Hepatocyte (in vitro differentiated cells): ENCODE results near the gene CTNNA3.

Experiments
- CTCF ChIP-seq: fragments of 200-600 bp; sonication (generic); IDR thresholded peaks from 2 replicates; pipeline ENCODE4 v1.5.1; 2016; ENCODE audit warnings: antibody characterized with exemption, mild to moderate bottlenecking; ENCODE audit not compliant: poor library complexity
- EZH2 ChIP-seq: fragments of 200-600 bp; sonication (generic); IDR thresholded peaks from 2 replicates; pipeline ENCODE4 v1.6.1; 2016; ENCODE audit warnings: antibody characterized with exemption, mild to moderate bottlenecking, borderline replicate concordance

GRCh38 chr10:66058594-66058993 is 1637.4 kb downstream of the CTNNA3 start:
- TF ChIP-seq EZH2 (no peak), CTCF (no peak)
